Loucy (cell line): Measurements from ENCODE around the gene EDIL3.
"Not testable (repeated sequence)": the region's sequence is repeated elsewhere in the genome, so short reads cannot be mapped to it uniquely, and the experiment has no call there.

Source experiments
- CTCF ChIP-seq: fragments of 200-600 bp; sonication (generic); conservative IDR thresholded peaks from 2 replicates; pipeline ENCODE4 v1.5.1; 2014; ENCODE audit warnings: mild to moderate bottlenecking, antibody characterized with exemption, low read length
- EZH2phosphoT487 ChIP-seq: fragments of 200-600 bp; IDR thresholded peaks from 2 replicates; pipeline ENCODE4 v1.6.1; 2018; ENCODE audit warnings: antibody characterized with exemption, mild to moderate bottlenecking, moderate library complexity, borderline replicate concordance

GRCh38 chr5:84312280-84312679, 72.4 kb downstream of the EDIL3 start:
- not testable (repeated sequence) for TF ChIP-seq CTCF, EZH2phosphoT487
